SK-N-SH (cell line): ENCODE results near the gene MLLT3. TPM values are rescaled to one million over a fixed set of nuclear protein-coding genes. Genes with fewer than 3 reads are reported as not detected.

ENCODE experiments used
- CTCF ChIA-PET: fragments of 300-600, 350-600 bp; formaldehyde crosslinking; extraction: SDS; loops from one replicate; lab custom pipeline; 2021; lab: Yijun Ruan, JAX
- POLR2A ChIA-PET: fragments of 350-600 bp; sonication (Branson Sonifier 250); formaldehyde crosslinking; extraction: SDS; loops from one replicate; lab custom pipeline; 2020; ENCODE audit warnings: antibody characterized with exemption, inconsistent platforms; lab: Yijun Ruan, JAX
- DNase-seq: peaks from one replicate; pipeline ENCODE4 v3.0.0; 2012
- H2AFZ ChIP-seq: fragments of 200-600 bp; sonication (generic); 2 replicates; pipeline ENCODE4 v1.8.1; 2016; ENCODE audit warnings: antibody characterized with exemption, mild to moderate bottlenecking, low read depth
- H3F3A ChIP-seq: fragments of 200-600 bp; sonication (generic); replicated peaks from 2 replicates; pipeline ENCODE3; 2016; ENCODE audit warnings: antibody characterized with exemption, mild to moderate bottlenecking; ENCODE audit not compliant: insufficient read depth
- H3K27ac ChIP-seq, 2 experiments: fragments of 200-500 bp in 1 of 2; fragments of 200-600 bp in 1 of 2; sonication (Bioruptor generic) in 1 of 2; sonication (generic), shearing (Covaris generic) in 1 of 2; 2 replicates each; pipeline versions ENCODE4 v1.5.1 to v1.6.1; 2014 to 2016; ENCODE audit warnings: low read depth in 2 of 2, inconsistent platforms in 1 of 2, low read length in 1 of 2, mild to moderate bottlenecking in 1 of 2, mixed read lengths in 1 of 2
- H3K27me3 ChIP-seq: fragments of 200-600 bp; sonication (generic), shearing (Covaris generic); 2 replicates; pipeline ENCODE4 v1.6.1; 2016; ENCODE audit warnings: mixed run types; ENCODE audit not compliant: insufficient read depth
- H3K36me3 ChIP-seq, 2 experiments: fragments of 200-500 bp in 1 of 2; fragments of 200-600 bp in 1 of 2; sonication (Bioruptor generic) in 1 of 2; sonication (generic) in 1 of 2; replicated peaks in 1 of 2; 2 replicates each; pipeline versions ENCODE3 to v1.5.1; 2014 to 2016; ENCODE audit warnings: low read length in 1 of 2, mild to moderate bottlenecking in 1 of 2; ENCODE audit not compliant: insufficient read depth in 2 of 2, control insufficient read depth in 1 of 2
- H3K4me1 ChIP-seq, 2 experiments: fragments of 200-500 bp in 1 of 2; fragments of 200-600 bp in 1 of 2; sonication (Bioruptor generic) in 1 of 2; sonication (generic), shearing (Covaris generic) in 1 of 2; 2 replicates each; pipeline versions ENCODE4 v1.5.1 to v1.6.1; 2014 to 2016; ENCODE audit warnings: low read depth in 1 of 2, low read length in 1 of 2, mixed run types in 1 of 2; ENCODE audit not compliant: insufficient read depth in 2 of 2, control insufficient read depth in 1 of 2
- H3K4me2 ChIP-seq: fragments of 200-600 bp; sonication (generic), shearing (Covaris generic); 2 replicates; pipeline ENCODE4 v1.6.1; 2017; ENCODE audit warnings: mixed run types
- H3K4me3 ChIP-seq, 2 experiments: fragments of 200-500 bp in 1 of 2; fragments of 200-600 bp in 1 of 2; sonication (Bioruptor generic) in 1 of 2; sonication (generic), shearing (Covaris generic) in 1 of 2; 2 replicates each; pipeline versions ENCODE4 v1.5.1 to v1.8.1; 2014 to 2016; ENCODE audit warnings: low read depth in 2 of 2, inconsistent platforms in 1 of 2, low read length in 1 of 2, mild to moderate bottlenecking in 1 of 2, mixed read lengths in 1 of 2, moderate library complexity in 1 of 2
- H3K79me2 ChIP-seq: fragments of 200-600 bp; sonication (generic); 2 replicates; pipeline ENCODE4 v1.8.1; 2017; ENCODE audit warnings: mild to moderate bottlenecking; ENCODE audit not compliant: insufficient read depth
- H3K9ac ChIP-seq: fragments of 200-600 bp; sonication (generic); 2 replicates; pipeline ENCODE4 v1.6.1; 2017; ENCODE audit warnings: mixed run types
- H3K9me2 ChIP-seq: fragments of 200-600 bp; sonication (generic); 2 replicates; pipeline ENCODE4 v1.6.1; 2017; ENCODE audit warnings: mixed run types
- H3K9me3 ChIP-seq: fragments of 200-600 bp; sonication (generic); 2 replicates; pipeline ENCODE4 v1.6.1; 2017; ENCODE audit warnings: mixed run types, mild to moderate bottlenecking, moderate library complexity
- H4K20me1 ChIP-seq: fragments of 200-600 bp; sonication (generic); 2 replicates; pipeline ENCODE4 v1.6.1; 2017; ENCODE audit warnings: mild to moderate bottlenecking, mixed run types; ENCODE audit not compliant: insufficient read depth
- CHD2 ChIP-seq: fragments of 150-350 bp; IDR thresholded peaks from 2 replicates; pipeline ENCODE4 v1.6.1; 2018; ENCODE audit warnings: low read length; ENCODE audit not compliant: partially characterized antibody
- CTCF ChIP-seq: fragments of 200-600 bp; sonication (generic); IDR thresholded peaks from 2 replicates; pipeline ENCODE4 v1.6.1; 2017; ENCODE audit warnings: antibody characterized with exemption, mild to moderate bottlenecking, moderate library complexity
- EP300 ChIP-seq, 2 experiments: IDR thresholded peaks; 2 replicates each; pipeline versions ENCODE4 v1.4.0 to v1.6.1; 2012; ENCODE audit warnings: borderline replicate concordance in 1 of 2, low read depth in 1 of 2, low read length in 1 of 2
- FOSL2 ChIP-seq: IDR thresholded peaks from 2 replicates; pipeline ENCODE4 v1.4.0; 2012; ENCODE audit warnings: low read depth, mild to moderate bottlenecking, moderate library complexity, borderline replicate concordance
- FOXM1 ChIP-seq: IDR thresholded peaks from 2 replicates; pipeline ENCODE4 v1.4.0; 2012; ENCODE audit warnings: low read depth, mild to moderate bottlenecking
- GATA2 ChIP-seq: sonication (generic); formaldehyde crosslinking; IDR thresholded peaks from 2 replicates; pipeline ENCODE4 v1.5.0; 2020; ENCODE audit warnings: mild to moderate bottlenecking, missing genetic modification reagents
- IRF3 ChIP-seq: fragments of 150-350 bp; IDR thresholded peaks from 2 replicates; pipeline ENCODE4 v1.6.1; 2016; ENCODE audit warnings: mild to moderate bottlenecking, low read depth, low read length
- MEF2A ChIP-seq: IDR thresholded peaks from 2 replicates; pipeline ENCODE4 v1.4.0; 2012; ENCODE audit warnings: low read depth, borderline replicate concordance
- MXI1 ChIP-seq: IDR thresholded peaks from 2 replicates; pipeline ENCODE4 v1.6.1; 2012; ENCODE audit warnings: mild to moderate bottlenecking, low read depth, low read length, improper control_type of control experiment
- PBX3 ChIP-seq: IDR thresholded peaks from 2 replicates; pipeline ENCODE4; 2012
- RAD21 ChIP-seq: IDR thresholded peaks from 2 replicates; pipeline ENCODE4 v1.6.1; 2012; ENCODE audit warnings: mild to moderate bottlenecking, low read length
- RCOR1 ChIP-seq: fragments of 150-350 bp; IDR thresholded peaks from 2 replicates; pipeline ENCODE4 v1.6.1; 2017; ENCODE audit warnings: antibody characterized with exemption, low read length
- REST ChIP-seq: IDR thresholded peaks from 2 replicates; pipeline ENCODE4 v1.6.1; 2012; ENCODE audit warnings: mild to moderate bottlenecking, low read depth, low read length, moderate library complexity
- TAF1 ChIP-seq: IDR thresholded peaks from 2 replicates; pipeline ENCODE4 v1.6.1; 2012; ENCODE audit warnings: low read depth, mild to moderate bottlenecking, low read length, moderate library complexity, borderline replicate concordance
- TCF12 ChIP-seq: IDR thresholded peaks from 2 replicates; pipeline ENCODE4 v1.4.0; 2012
- TEAD4 ChIP-seq: IDR thresholded peaks from 2 replicates; pipeline ENCODE4 v1.4.0; 2012; ENCODE audit warnings: mild to moderate bottlenecking, borderline replicate concordance; ENCODE audit not compliant: insufficient read depth
- YY1 ChIP-seq: IDR thresholded peaks from 2 replicates; pipeline ENCODE4 v1.4.0; 2012; ENCODE audit warnings: low read depth, mild to moderate bottlenecking
- ZBTB33 ChIP-seq: IDR thresholded peaks from 2 replicates; pipeline ENCODE4 v1.4.0; 2012; ENCODE audit warnings: low read depth, borderline replicate concordance
- WGBS: methylation state at CpG from one replicate; pipeline ENCODE4 v1.1.6; 2017; ENCODE audit warnings: low lambda C conversion rate; 5-methylcytosine and 5-hydroxymethylcytosine counted together
- polyA plus RNA-seq, 3 experiments: library from polyadenylated mRNA; depleted of rRNA; stranded (reverse); fragments of >200 nt; gene quantifications; 2 replicates each; pipeline ENCODE4 v1.2.3, GENCODE V29; 2012

MLLT3 gene
- polyA plus RNA-seq, 1 of the 3 experiments (the other 2 are of a cell fraction): 3.9 TPM

- WGBS: 96% methylated on average over 2 of the region's 2 CpGs
- CTCF ChIA-PET: interaction anchor here (0.7 to 1.3 kb wide), 2 partner anchors 11 to 30 kb away, joined by 3 read pairs; no protein-coding TSS in a partner anchor
Observed at GRCh38 chr9:20500101-20500500, 122.2 kb downstream of the MLLT3 start.

GRCh38 chr9:20499013-20499412 lies 123.3 kb downstream of the MLLT3 start:
- DNase-seq: no peak
- CTCF ChIA-PET: interaction anchor here (1.0 to 1.7 kb wide), 2 partner anchors 11 to 14 kb away, joined by 3 to 4 read pairs; no protein-coding TSS in a partner anchor
- H4K20me1 ChIP-seq: no peaks in the 10 kb centered on the region
- H2AFZ ChIP-seq: no peak overlapping the region
- H3K36me3 ChIP-seq: no peaks in the 10 kb centered on the region
- H3K9me2 ChIP-seq: no peaks in the 10 kb centered on the region
- H3F3A ChIP-seq: no peaks in the 10 kb centered on the region
- no peak overlapping the region for H3K4me2 ChIP-seq
- H3K27ac ChIP-seq: no peak overlapping the region
- no peaks in the 10 kb centered on the region for H3K79me2 ChIP-seq
- no peak overlapping the region for H3K9ac ChIP-seq
- H3K4me3 ChIP-seq: no peak overlapping the region
- no peaks in the 10 kb centered on the region for H3K27me3 ChIP-seq
- POLR2A ChIA-PET: no interaction called here
- H3K4me1 ChIP-seq: peaks cover 0 to 4% of the 10 kb centered on the region in 2 experiments; a peak in 2 of 4 replicates
- H3K9me3 ChIP-seq: no peaks in the 10 kb centered on the region
- TF ChIP-seq GATA2 (CRISPR knock-in tag): no peak
- TF ChIP-seq MEF2A: no peak
- no peak for TF ChIP-seq IRF3
- TF ChIP-seq CHD2: no peak
- TF ChIP-seq TEAD4: no peak
- TF ChIP-seq YY1: no peak
- no peak for TF ChIP-seq CTCF
- TF ChIP-seq TAF1: no peak
- no peak for TF ChIP-seq TCF12
- no peak for TF ChIP-seq FOSL2
- TF ChIP-seq RAD21: no peak
- no peak for TF ChIP-seq MXI1
- TF ChIP-seq FOXM1: no peak
- TF ChIP-seq ZBTB33: no peak
- TF ChIP-seq REST: no peak

More at GRCh38 chr9:20500101-20500500, 122.2 kb downstream of the MLLT3 start:
- H3K27me3 ChIP-seq: no peaks in the 10 kb centered on the region
- H3K9me3 ChIP-seq: no peaks in the 10 kb centered on the region
- no peak overlapping the region for H2AFZ ChIP-seq
- H3K4me3 ChIP-seq: no peak overlapping the region
- H3F3A ChIP-seq: no peaks in the 10 kb centered on the region
- peaks cover 0 to under 1% of the 10 kb centered on the region in 2 experiments; a peak in 1 of 4 replicates for H3K4me1 ChIP-seq
- TF ChIP-seq PBX3 (no peak), EP300 (IDR thresholded peaks at IDR 0.05; ENCODE audit: borderline replicate concordance in 1 of 2, low read depth in 1 of 2, low read length in 1 of 2) (no peak), RCOR1 (no peak)
- no peaks in the 10 kb centered on the region for H3K79me2 ChIP-seq
- DNase-seq: no peak
- no peaks in the 10 kb centered on the region for H3K36me3 ChIP-seq
- no peaks in the 10 kb centered on the region for H3K9me2 ChIP-seq
- no peak overlapping the region for H3K9ac ChIP-seq
- no peak overlapping the region for H3K4me2 ChIP-seq
- no peak overlapping the region for H3K27ac ChIP-seq
- POLR2A ChIA-PET: no interaction called here
- no peaks in the 10 kb centered on the region for H4K20me1 ChIP-seq
